Endothelial cell of umbilical vein (primary cell): ENCODE measurements around the gene AMZ1. TPM values are rescaled to one million over a fixed set of nuclear protein-coding genes. Genes with fewer than 3 reads are reported as not detected.

Experiments used
- BruUV-seq: library from RNA; stranded (reverse); fragments of 400-500 nt; replicated peaks from 2 replicates; lab custom pipeline; 2021; lab: Mats Ljungman, UMichigan
- CTCF ChIA-PET: fragments of 300-600, 350-600 bp; sonication (Branson Sonifier 250); formaldehyde crosslinking; loops from one replicate; lab custom pipeline; 2021; ENCODE audit warnings: antibody characterized with exemption, inconsistent platforms; lab: Charles Lee
- POLR2A ChIA-PET: fragments of 300-600, 350-600 bp; sonication (Branson Sonifier 250); formaldehyde crosslinking; loops from one replicate; lab custom pipeline; 2021; ENCODE audit warnings: antibody characterized with exemption, inconsistent platforms; lab: Charles Lee
- DNase-seq: peaks from one replicate; pipeline ENCODE4 v3.0.0-alpha.2; 2011; ENCODE audit warnings: low read depth, low spot score
- FAIRE-seq: peaks from 2 replicates; lab custom pipeline; 2011; peaks lifted over from hg19 to GRCh38; lab: Jason Lieb, UNC
- H2AFZ ChIP-seq: 2 replicates; pipeline ENCODE4 v1.6.0; 2012; ENCODE audit warnings: low read depth, low read length, control low read depth, inconsistent platforms
- H3K27ac ChIP-seq: 2 replicates; pipeline ENCODE4 v1.5.1; 2011; ENCODE audit warnings: low read depth, mild to moderate bottlenecking, control low read depth, low read length, moderate library complexity; ENCODE audit not compliant: insufficient read depth
- H3K27me3 ChIP-seq, 2 experiments: 2 replicates each; pipeline versions ENCODE4 v1.6.0 to v1.6.1; 2011; ENCODE audit warnings: low read length in 2 of 2, mixed read lengths in 1 of 2; ENCODE audit not compliant: control insufficient read depth in 2 of 2, insufficient read depth in 2 of 2
- H3K36me3 ChIP-seq, 2 experiments: 2 replicates in 1 of 2; 3 replicates in 1 of 2; pipeline ENCODE4 v1.5.1; 2011; ENCODE audit warnings: low read length in 2 of 2, mild to moderate bottlenecking in 1 of 2, moderate library complexity in 1 of 2; ENCODE audit not compliant: control insufficient read depth in 2 of 2, insufficient read depth in 2 of 2; ENCODE audit errors: extremely low read depth in 1 of 2
- H3K4me1 ChIP-seq: 3 replicates; pipeline ENCODE4 v1.5.1; 2011; ENCODE audit warnings: mild to moderate bottlenecking, low read length; ENCODE audit not compliant: control insufficient read depth, insufficient read depth; ENCODE audit errors: extremely low read depth
- H3K4me2 ChIP-seq: 2 replicates; pipeline ENCODE4 v1.6.1; 2011; ENCODE audit warnings: low read length, control low read depth, mixed read lengths; ENCODE audit not compliant: insufficient read depth
- H3K4me3 ChIP-seq, 3 experiments: fragments of 200-600 bp in 1 of 3; sonication (generic), shearing (Covaris generic) in 1 of 3; replicated peaks in 1 of 3; 2 replicates each; pipeline ENCODE4 v1.5.1; 2011 to 2016; ENCODE audit warnings: control low read depth in 3 of 3, low read length in 3 of 3, mild to moderate bottlenecking in 2 of 3, inconsistent platforms in 1 of 3, low read depth in 1 of 3, moderate library complexity in 1 of 3; ENCODE audit not compliant: insufficient read depth in 1 of 3
- H3K79me2 ChIP-seq: 2 replicates; pipeline ENCODE4 v1.6.0; 2012; ENCODE audit warnings: low read length, inconsistent platforms; ENCODE audit not compliant: control insufficient read depth, insufficient read depth
- H3K9ac ChIP-seq: replicated peaks from 2 replicates; pipeline ENCODE3; 2011; ENCODE audit warnings: low read length, control low read depth; ENCODE audit not compliant: insufficient read depth; ENCODE audit errors: extremely low read depth
- H3K9me1 ChIP-seq: replicated peaks from 3 replicates; pipeline ENCODE4 v1.6.0; 2011; ENCODE audit warnings: mild to moderate bottlenecking, low read length; ENCODE audit not compliant: control insufficient read depth, insufficient read depth; ENCODE audit errors: extremely low read depth
- H3K9me3 ChIP-seq: replicated peaks from 2 replicates; pipeline ENCODE4 v1.5.1; 2012; ENCODE audit warnings: low read length, inconsistent platforms; ENCODE audit not compliant: control insufficient read depth, insufficient read depth
- H4K20me1 ChIP-seq: replicated peaks from 2 replicates; pipeline ENCODE3; 2011; ENCODE audit warnings: mild to moderate bottlenecking, low read length; ENCODE audit not compliant: control insufficient read depth, insufficient read depth; ENCODE audit errors: extremely low read depth
- EZH2 ChIP-seq: IDR thresholded peaks from 2 replicates; pipeline ENCODE4 v1.6.1; 2012; ENCODE audit warnings: borderline replicate concordance, low read depth, mild to moderate bottlenecking, moderate library complexity, low read length, inconsistent platforms; ENCODE audit not compliant: severe bottlenecking
- FOS ChIP-seq: IDR thresholded peaks from 2 replicates; pipeline ENCODE4 v1.6.1; 2011; ENCODE audit warnings: mild to moderate bottlenecking, low read length, moderate library complexity, borderline replicate concordance; ENCODE audit not compliant: insufficient read depth
- GATA2 ChIP-seq: IDR thresholded peaks from 2 replicates; pipeline ENCODE4 v1.7.0; 2011; ENCODE audit warnings: low read depth, mild to moderate bottlenecking, moderate library complexity, mixed read lengths, low read length; ENCODE audit not compliant: insufficient read length, insufficient read depth
- JUN ChIP-seq: IDR thresholded peaks from 2 replicates; pipeline ENCODE4 v1.6.1; 2011; ENCODE audit warnings: borderline replicate concordance, low read depth; ENCODE audit not compliant: insufficient read length, insufficient read depth
- MAX ChIP-seq: IDR thresholded peaks from 2 replicates; pipeline ENCODE4 v1.6.1; 2011; ENCODE audit not compliant: insufficient read depth, insufficient read length
- MYC ChIP-seq: IDR thresholded peaks from one replicate; pipeline ENCODE4 v1.6.1; 2011; ENCODE audit warnings: mild to moderate bottlenecking, low read depth, low read length
- POLR2A ChIP-seq: IDR thresholded peaks from 2 replicates; pipeline ENCODE4 v1.6.1; 2012; ENCODE audit warnings: low read depth, mild to moderate bottlenecking, control low read depth, low read length
- POLR2AphosphoS5 ChIP-seq: IDR thresholded peaks from 2 replicates; pipeline ENCODE4 v1.6.1; 2012; ENCODE audit warnings: low read depth, mild to moderate bottlenecking, control low read depth, low read length, moderate library complexity; ENCODE audit not compliant: insufficient read depth
- dilution Hi-C: fragments of 300-500 bp; cut with MboI; formaldehyde crosslinking; loops from one replicate; pipeline ENCODE4 v1.15.0; 2019; ENCODE audit warnings: low sequenced_read_pairs; ENCODE audit not compliant: extremely low pct_ligation_motif_present
- intact Hi-C: fragments of 100-400 bp; cut with micrococcal nuclease; formaldehyde crosslinking; loops from one replicate; pipeline ENCODE4 v1.10.0; 2022
- polyA plus RNA-seq, 4 experiments: library from polyadenylated mRNA; depleted of rRNA in 3 of 4; stranded (reverse) in 3 of 4; unstranded in 1 of 4; fragments of >200 nt; gene quantifications; 2 replicates each; pipeline versions ENCODE4 v1.2.1 to v1.2.3, GENCODE V29; 2011 to 2012; ENCODE audit warnings: missing spikeins in 1 of 4
- total RNA-seq: library from RNA; stranded (reverse); gene quantifications from 2 replicates; pipeline ENCODE4 v1.2.3, GENCODE V29; 2021
- TF ChIP-seq, protein P1 (sequence below), 2 donors: IDR thresholded peaks; 1 replicate in 1 of 2; 2 replicates in 1 of 2; pipeline ENCODE4 v1.5.1; 2011; ENCODE audit warnings: low read length in 2 of 2, mild to moderate bottlenecking in 2 of 2, moderate library complexity in 2 of 2, control low read depth in 1 of 2, inconsistent platforms in 1 of 2, low read depth in 1 of 2; ENCODE audit not compliant: insufficient read depth in 1 of 2; ENCODE audit errors: extremely low read depth in 1 of 2

Gene AMZ1
- total and polyA plus RNA-seq, 2 donors (not counting 3 experiments of a cell fraction or from before 2014, with no cell fraction given) = not detected

DNA sequence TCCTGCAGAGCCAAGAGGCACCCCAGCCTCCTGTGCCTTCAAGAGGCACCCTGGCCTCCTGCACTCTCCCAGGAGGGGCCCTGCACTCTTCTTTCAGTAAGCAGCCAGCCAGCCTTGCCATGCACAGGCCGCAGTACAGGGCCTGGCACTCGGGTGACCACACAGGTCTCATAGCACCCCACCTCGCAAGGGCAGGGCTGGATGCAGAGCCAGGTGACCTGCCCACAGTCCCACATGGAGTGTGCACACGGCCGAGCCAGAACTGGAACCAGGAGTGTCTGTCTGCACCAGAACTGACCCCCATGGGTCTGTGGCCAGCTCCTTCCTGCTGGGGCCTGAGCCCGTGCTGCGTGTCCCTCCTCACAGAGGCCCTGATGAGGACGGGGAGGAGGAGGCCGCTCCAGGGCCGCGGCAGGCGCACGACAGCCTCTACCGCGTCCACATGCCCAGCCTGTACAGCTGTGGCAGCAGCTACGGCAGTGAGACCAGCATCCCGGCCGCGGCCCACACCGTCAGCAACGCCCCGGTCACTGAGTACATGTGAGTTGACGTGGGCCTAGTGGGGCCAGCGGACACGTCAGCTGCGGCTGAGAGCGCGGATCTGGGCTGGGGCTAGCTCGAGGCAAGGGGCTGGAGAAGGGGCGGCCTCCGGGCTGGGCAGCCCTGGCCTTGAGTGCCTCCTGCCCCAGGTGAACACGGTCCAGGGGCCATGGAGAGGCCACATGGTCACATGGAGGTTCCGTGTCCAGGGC is 29.9 kb upstream of the AMZ1 start:
- TF ChIP-seq MAX = no peak
- no peak for TF ChIP-seq FOS
- no peak for TF ChIP-seq POLR2AphosphoS5
- no peak for TF ChIP-seq GATA2
- TF ChIP-seq JUN = no peak
- TF ChIP-seq, protein P1, sequence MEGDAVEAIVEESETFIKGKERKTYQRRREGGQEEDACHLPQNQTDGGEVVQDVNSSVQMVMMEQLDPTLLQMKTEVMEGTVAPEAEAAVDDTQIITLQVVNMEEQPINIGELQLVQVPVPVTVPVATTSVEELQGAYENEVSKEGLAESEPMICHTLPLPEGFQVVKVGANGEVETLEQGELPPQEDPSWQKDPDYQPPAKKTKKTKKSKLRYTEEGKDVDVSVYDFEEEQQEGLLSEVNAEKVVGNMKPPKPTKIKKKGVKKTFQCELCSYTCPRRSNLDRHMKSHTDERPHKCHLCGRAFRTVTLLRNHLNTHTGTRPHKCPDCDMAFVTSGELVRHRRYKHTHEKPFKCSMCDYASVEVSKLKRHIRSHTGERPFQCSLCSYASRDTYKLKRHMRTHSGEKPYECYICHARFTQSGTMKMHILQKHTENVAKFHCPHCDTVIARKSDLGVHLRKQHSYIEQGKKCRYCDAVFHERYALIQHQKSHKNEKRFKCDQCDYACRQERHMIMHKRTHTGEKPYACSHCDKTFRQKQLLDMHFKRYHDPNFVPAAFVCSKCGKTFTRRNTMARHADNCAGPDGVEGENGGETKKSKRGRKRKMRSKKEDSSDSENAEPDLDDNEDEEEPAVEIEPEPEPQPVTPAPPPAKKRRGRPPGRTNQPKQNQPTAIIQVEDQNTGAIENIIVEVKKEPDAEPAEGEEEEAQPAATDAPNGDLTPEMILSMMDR (IDR thresholded peaks at IDR 0.05; ENCODE audit: extremely low read depth in 1 of 2, insufficient read depth in 1 of 2, low read depth in 1 of 2, low read length in 2 of 2) = no peak
- no peak for TF ChIP-seq MYC
- no peak for TF ChIP-seq POLR2A
- no peak for TF ChIP-seq EZH2
- BruUV-seq = no TSS peak
- H3K9ac ChIP-seq = no peak overlapping the region
- no peak overlapping the region for H3K4me2 ChIP-seq
- H2AFZ ChIP-seq = no peak overlapping the region
- intact Hi-C loops = no loop called here
- H3K27ac ChIP-seq = no peak overlapping the region
- no peaks in the 10 kb centered on the region for H3K9me3 ChIP-seq
- no peaks in the 10 kb centered on the region for H3K79me2 ChIP-seq
- no peaks in the 10 kb centered on the region for H3K27me3 ChIP-seq
- no peak overlapping the region for H3K4me3 ChIP-seq
- H4K20me1 ChIP-seq = no peaks in the 10 kb centered on the region
- CTCF ChIA-PET = interaction anchor here (1.1 kb wide), 1 partner anchor 62 kb away, joined by 3 read pairs; no protein-coding TSS in a partner anchor
- no peaks in the 10 kb centered on the region for H3K9me1 ChIP-seq
- no peak for FAIRE-seq
- dilution Hi-C loops = no loop called here
- DNase-seq = no peak
- H3K4me1 ChIP-seq = peaks cover 9% of the 10 kb centered on the region
- H3K36me3 ChIP-seq = peaks cover 7 to 43% of the 10 kb centered on the region in 2 experiments
- POLR2A ChIA-PET = no interaction called here
